Activated CD8-positive, alpha-beta memory T cell treated with anti-CD3 and anti-CD28 coated beads, Interleukin-2, amount 50 U/mL, for 4 hours (primary cell): ENCODE measurements around the gene NXPH2.
"Not testable (repeated sequence)": the region's sequence is repeated elsewhere in the genome, so short reads cannot be mapped to it uniquely, and the experiment has no call there.

Experiments used
- DNase-seq: peaks from one replicate; pipeline ENCODE4 v3.0.0-alpha.2; 2020

The NXPH2 gene

GRCh38 chr2:138708682-138709241 lies 71.4 kb downstream of the NXPH2 start:
- no peak for DNase-seq

GRCh38 chr2:138707392-138708074 lies 72.7 kb downstream of the NXPH2 start:
- no peak for DNase-seq

DNA sequence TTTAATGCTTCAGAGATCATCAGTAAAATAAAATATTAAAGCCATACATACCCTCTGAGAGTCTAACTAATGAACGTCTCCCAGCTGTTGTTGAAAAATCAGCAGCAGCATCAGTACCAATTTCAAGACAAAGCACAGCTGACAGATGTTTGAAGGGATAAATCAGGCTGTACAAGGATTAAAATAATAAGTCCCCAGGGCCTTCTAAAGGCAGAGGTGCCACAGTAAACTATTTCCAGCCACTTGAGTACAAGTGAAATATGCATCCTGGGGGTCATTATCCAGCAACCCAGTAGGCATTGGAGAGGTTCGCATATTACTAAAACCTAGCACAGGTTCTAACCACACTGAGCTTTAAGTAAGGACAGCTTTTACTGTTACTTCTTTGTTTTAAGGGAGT lies 76.9 kb downstream of the NXPH2 start:
- DNase-seq: no peak

DNA sequence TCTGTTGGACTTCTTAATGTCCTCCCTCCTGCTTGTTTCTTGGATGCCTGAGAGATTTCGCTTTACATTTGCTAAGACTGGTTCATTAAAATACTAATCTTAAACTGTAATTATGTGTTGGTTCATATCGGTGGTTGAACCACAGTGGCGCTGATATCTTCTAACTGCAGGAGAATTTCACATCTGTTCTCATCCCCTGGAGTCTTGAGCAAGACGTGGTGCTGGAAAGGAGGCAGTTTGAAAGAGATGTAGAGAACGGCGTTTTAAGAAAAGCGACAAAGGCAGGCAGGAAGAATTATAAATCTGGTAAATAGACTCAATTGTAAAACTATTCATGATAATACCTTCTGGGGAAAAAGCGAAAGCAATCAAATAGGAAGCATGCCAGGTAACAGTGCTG lies 79.5 kb downstream of the NXPH2 start:
- DNase-seq: no peak

- no peak for DNase-seq
Observed at GRCh38 chr2:138699421-138699820, 80.8 kb downstream of the NXPH2 start.

DNA sequence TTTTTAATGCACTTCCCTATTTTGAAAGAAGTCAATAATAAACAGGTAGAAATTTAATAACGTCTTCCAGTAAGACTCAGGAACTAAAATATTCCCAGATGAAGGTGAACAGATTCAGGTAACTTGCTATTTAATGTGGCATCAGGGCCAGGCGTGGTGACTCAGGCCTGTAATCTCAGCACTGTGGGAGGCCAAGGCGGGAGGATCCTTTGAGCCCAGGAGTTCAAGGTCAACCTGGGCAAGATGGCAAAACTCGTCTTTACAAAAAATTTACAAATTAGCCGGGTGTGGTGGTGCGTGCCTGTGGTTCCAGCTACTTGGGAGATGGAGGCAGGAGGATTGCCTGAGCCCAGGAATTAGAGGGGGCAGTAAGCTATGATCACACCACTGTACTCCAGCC lies 81.8 kb downstream of the NXPH2 start:
- no peak for DNase-seq

- no peak for DNase-seq
Observed at GRCh38 chr2:138691667-138692066, 88.5 kb downstream of the NXPH2 start.

DNA sequence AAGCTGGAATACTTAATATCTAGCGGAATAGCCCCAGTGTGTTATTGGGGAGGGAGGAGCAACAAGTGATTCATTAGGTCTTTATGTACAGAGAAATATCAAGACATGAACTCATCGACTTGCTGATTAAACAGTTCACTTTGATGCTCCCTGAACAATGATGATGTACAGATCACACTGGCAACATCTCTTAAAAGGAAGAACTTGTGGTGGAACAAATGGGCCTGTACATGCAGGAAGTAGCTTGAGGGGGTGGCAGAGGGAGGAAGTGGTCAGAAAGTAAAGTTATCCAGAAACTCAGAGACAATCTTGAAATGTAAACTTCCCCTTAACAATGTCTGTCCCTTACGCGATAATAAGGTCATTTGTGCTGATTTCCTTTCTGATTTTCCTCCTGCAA lies 90.5 kb downstream of the NXPH2 start:
- no peak for DNase-seq

DNA sequence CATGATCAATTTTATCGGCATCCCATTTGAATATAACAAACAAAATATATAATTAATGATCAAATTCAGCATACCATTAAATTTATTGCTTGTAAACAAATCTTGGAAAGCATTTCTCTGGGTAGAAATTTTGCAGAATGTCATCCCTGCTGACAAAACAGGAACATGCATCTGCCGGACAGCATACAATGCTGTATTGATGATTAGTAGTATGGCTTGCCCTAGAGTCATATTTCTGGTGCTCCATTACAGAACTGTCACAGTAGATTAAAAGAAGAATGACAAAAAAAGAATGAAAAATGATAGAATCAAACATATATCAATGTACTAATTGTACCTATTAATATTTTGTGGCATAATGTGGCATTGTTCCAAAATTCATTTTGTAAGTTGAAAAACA lies 98.0 kb downstream of the NXPH2 start:
- no peak for DNase-seq

- no peak for DNase-seq
Observed at GRCh38 chr2:138677221-138677620, 103.0 kb downstream of the NXPH2 start.

- no peak for DNase-seq
Observed at GRCh38 chr2:138676619-138677021, 103.6 kb downstream of the NXPH2 start.

- DNase-seq: no peak
Observed at GRCh38 chr2:138671566-138671965, 108.6 kb downstream of the NXPH2 start.

- DNase-seq: no peak
Observed at GRCh38 chr2:138670734-138671133, 109.5 kb downstream of the NXPH2 start.

DNA sequence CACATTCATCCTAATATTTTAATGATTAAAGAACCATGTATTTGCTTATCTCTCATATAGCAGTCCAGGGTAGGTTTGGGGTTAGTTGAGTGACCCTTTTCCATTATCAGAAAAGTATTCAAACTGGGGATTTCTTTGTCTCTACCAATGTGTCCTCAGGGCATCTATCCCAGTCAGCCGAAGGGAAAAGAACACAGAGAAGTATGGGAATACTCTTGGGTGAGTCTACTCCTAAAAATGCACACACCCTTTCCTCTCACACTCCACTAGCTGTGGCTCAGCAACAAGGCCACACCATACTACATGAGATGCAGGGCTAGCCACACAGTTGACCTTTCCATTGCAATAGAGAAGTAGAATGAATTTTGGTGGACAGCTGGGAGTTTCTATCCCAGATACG lies 114.3 kb downstream of the NXPH2 start:
- DNase-seq: no peak

GRCh38 chr2:138658187-138658894 lies 121.8 kb downstream of the NXPH2 start:
- no peak for DNase-seq

GRCh38 chr2:138654146-138654545 lies 126.0 kb downstream of the NXPH2 start:
- DNase-seq: no peak

- DNase-seq: no peak
Observed at GRCh38 chr2:138652378-138652777, 127.8 kb downstream of the NXPH2 start.

- DNase-seq: no peak
Observed at GRCh38 chr2:138649571-138649970, 130.6 kb downstream of the NXPH2 start.

GRCh38 chr2:138648606-138649005 lies 131.6 kb downstream of the NXPH2 start:
- DNase-seq: no peak

DNA sequence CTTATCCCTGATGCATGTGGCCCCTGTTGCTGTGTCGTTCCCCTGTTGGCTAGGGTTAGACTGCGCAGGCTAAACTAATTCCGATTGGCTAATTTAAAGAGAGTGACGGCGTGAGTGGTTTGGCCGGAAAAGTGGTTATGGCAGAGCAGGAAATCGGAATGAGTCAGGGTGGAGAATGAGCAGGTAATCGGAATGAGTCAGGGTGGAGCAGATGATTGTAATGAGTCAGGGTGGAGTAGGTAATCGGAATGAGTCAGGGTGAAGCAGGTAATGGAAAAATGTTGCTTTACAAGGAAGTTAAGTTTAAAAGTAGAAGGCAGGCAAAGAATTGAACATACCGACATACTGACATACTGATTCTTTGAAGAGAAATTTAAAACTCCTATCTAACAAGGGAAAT lies 135.4 kb downstream of the NXPH2 start:
- DNase-seq: not testable (repeated sequence)

GRCh38 chr2:138640921-138641676 lies 139.1 kb downstream of the NXPH2 start:
- no peak for DNase-seq

- DNase-seq: no peak
Observed at GRCh38 chr2:138637686-138638085, 142.5 kb downstream of the NXPH2 start.

DNA sequence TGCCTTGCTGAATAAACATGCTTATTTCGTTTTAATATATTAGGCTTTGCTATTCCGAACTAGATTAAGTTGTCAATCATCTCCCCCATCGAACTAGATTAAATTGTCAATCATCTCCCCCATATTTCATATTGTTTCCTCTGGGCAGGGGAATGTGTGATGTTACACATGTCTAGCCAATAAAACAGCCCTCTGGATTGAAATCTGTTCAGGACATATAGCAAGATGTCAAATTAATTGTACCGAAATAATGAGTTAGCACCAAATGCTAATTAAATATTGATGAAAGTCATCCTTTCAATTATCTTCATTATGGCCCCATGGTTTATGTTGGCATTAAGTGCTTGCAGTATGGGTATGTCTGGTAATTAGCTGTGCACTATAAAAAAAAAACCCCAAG lies 143.1 kb downstream of the NXPH2 start:
- DNase-seq: no peak

- no peak for DNase-seq
Observed at GRCh38 chr2:138633049-138633448, 147.1 kb downstream of the NXPH2 start.
